Spleen (tissue), 11 donors: Measurements from ENCODE around the gene ITGAE. TPM values are rescaled to one million over a fixed set of nuclear protein-coding genes. Genes with fewer than 3 reads are reported as not detected.
A peak's percentile ranks its signal among the peaks of the same experiment; 100 is the strongest.
"Not testable (repeated sequence)": the region's sequence is repeated elsewhere in the genome, so short reads cannot be mapped to it uniquely, and the experiment has no call there.

Experiments used
- DNase-seq: peaks from one replicate; pipeline ENCODE4 v3.0.0-alpha.2; 2020
- H3K27ac ChIP-seq, 8 donors: fragments of 200-600 bp; sonication (generic) in 7 of 8; 1 replicate in 4 of 8; 2 replicates in 4 of 8; pipeline versions ENCODE4 v1.5.0 to v1.8.0; 2016 to 2021; ENCODE audit warnings: inconsistent platforms in 4 of 8, mild to moderate bottlenecking in 4 of 8, moderate library complexity in 1 of 8
- H3K27me3 ChIP-seq, 7 donors: fragments of 200-600 bp; sonication (generic) in 6 of 7; replicated peaks in 1 of 7; 1 replicate in 4 of 7; 2 replicates in 3 of 7; pipeline versions ENCODE4 v1.5.0 to v1.8.0; 2016 to 2021; ENCODE audit warnings: inconsistent platforms in 3 of 7, mild to moderate bottlenecking in 1 of 7
- H3K36me3 ChIP-seq, 6 donors: fragments of 200-600 bp; sonication (generic) in 5 of 6; 1 replicate in 4 of 6; 2 replicates in 2 of 6; pipeline versions ENCODE4 v1.5.0 to v1.8.0; 2016 to 2021; ENCODE audit warnings: inconsistent platforms in 2 of 6
- H3K4me1 ChIP-seq, 6 donors: fragments of 200-600 bp; sonication (generic) in 5 of 6; 1 replicate in 3 of 6; 2 replicates in 3 of 6; pipeline versions ENCODE4 v1.5.0 to v1.8.0; 2016 to 2021; ENCODE audit warnings: inconsistent platforms in 3 of 6
- H3K4me3 ChIP-seq, 8 donors: fragments of 200-600 bp; sonication (generic) in 7 of 8; 1 replicate in 4 of 8; 2 replicates in 4 of 8; pipeline versions ENCODE4 v1.5.0 to v1.8.0; 2016 to 2021; ENCODE audit warnings: inconsistent platforms in 4 of 8, mild to moderate bottlenecking in 4 of 8, moderate library complexity in 2 of 8
- H3K9me3 ChIP-seq, 8 donors: fragments of 200-600 bp; sonication (generic) in 7 of 8; 1 replicate in 4 of 8; 2 replicates in 4 of 8; pipeline versions ENCODE4 v1.5.0 to v1.8.0; 2016 to 2021; ENCODE audit warnings: inconsistent platforms in 4 of 8
- POLR2A ChIP-seq, 3 donors: fragments of 450-650 bp; IDR thresholded peaks; one replicate each; pipeline ENCODE4 v1.5.1; 2017; ENCODE audit warnings: antibody characterized with exemption in 3 of 3, mild to moderate bottlenecking in 1 of 3
- POLR2AphosphoS5 ChIP-seq, 3 donors: sonication (generic); formaldehyde crosslinking; IDR thresholded peaks; one replicate each; pipeline ENCODE4 v1.5.1; 2017; ENCODE audit warnings: antibody characterized with exemption in 3 of 3
- WGBS, 5 donors: extraction: QIAGEN DNeasy Blood & Tissue Kit in 3 of 5; methylation state at CpG; one replicate each; pipeline versions ENCODE4 v1.1.5 to v1.1.7; 2013 to 2018; 5-methylcytosine and 5-hydroxymethylcytosine counted together
- intact Hi-C: fragments of 100-400 bp; cut with DNase I; formaldehyde crosslinking; loops from one replicate; pipeline ENCODE4 v1.15.0; 2023; ENCODE audit warnings: low total_unique reads
- polyA plus RNA-seq, 3 donors: library from polyadenylated mRNA; stranded (reverse); fragments of 200-250 nt; gene quantifications; one replicate each; pipeline ENCODE4 v1.2.1, GENCODE V29; 2013
- total RNA-seq, 7 donors: library from RNA; depleted of rRNA in 3 of 7; stranded (reverse); fragments of >200 nt in 3 of 7; fragmentation: NEBNext Ultra II Directional in 4 of 7; extraction: Animal tissue kit (Norgen Biotek cat#: 25700) in 4 of 7; gene quantifications; one replicate each; pipeline versions ENCODE4 v1.1.0 to v1.2.1, GENCODE V29; 2016 to 2021
- TF ChIP-seq, protein P1 (sequence below), 11 experiments: fragments of 200-600 bp in 7 of 11; fragments of 450-650 bp in 4 of 11; sonication (generic) in 4 of 11; IDR thresholded peaks in 8 of 11; conservative IDR thresholded peaks in 3 of 11; 1 replicate in 7 of 11; 2 replicates in 4 of 11; pipeline versions ENCODE4 v1.4.0 to v1.8.0; 2016 to 2021; ENCODE audit warnings: antibody characterized with exemption in 11 of 11, inconsistent platforms in 4 of 11, mild to moderate bottlenecking in 1 of 11
- donor health status: healthy with polysubstance abuse.
- donor health status: DM: no; HTN: no; CAD: no; lungs with moderate emphysema.
- donor health status: DM: no; HTN: no; CAD: no.
- donor health status: Bipolar disorder and iron deficiency.
- donor health status: healthy.
- donor health status: DM: no; HTN: no; CAD: no.
- donor health status: DM: yes; HTN: yes; CAD: no.

Gene ITGAE
- total and polyA plus RNA-seq, 10 donors, result 20.3 to 91.1 (median 28.2) TPM

DNA sequence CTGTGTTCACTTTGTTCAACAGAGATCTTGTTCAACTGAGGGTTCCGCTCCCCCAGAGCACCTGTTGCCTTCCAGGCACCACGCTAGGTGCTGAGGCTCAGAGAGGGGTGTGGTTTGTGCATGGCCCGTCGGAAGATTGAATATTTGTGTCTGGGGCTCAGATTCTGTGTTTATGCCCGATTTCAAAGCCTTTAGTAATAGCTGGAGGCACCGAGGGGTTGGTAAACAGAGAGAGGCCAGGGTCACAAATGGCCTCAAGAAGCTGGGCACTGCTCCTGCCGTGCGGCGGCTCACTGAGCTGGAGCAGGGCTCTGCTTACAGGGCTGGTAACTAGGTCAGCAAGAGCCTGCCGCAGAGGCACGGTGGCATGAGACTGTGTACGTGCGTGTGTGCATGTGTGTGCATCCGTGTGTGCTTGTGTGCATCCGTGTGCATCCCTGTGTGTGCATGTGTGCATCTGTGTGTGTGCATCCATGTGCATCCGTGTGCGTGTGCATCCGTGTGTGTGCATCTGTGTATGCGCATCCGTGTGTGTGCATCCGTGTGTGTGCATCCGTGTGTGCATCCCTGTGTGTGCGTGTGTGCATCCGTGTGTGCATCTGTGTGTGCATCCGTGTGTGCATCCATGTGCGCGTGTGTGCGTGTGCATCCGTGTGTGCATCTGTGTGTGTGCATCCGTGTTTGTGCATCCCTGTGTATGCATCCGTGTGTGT, 5.4 kb downstream of the ITGAE start:
- peak overlapping the region in 4 of 8 donors; percentile 28 to 71 (median 44) for H3K27ac ChIP-seq
- TF ChIP-seq, protein P1, sequence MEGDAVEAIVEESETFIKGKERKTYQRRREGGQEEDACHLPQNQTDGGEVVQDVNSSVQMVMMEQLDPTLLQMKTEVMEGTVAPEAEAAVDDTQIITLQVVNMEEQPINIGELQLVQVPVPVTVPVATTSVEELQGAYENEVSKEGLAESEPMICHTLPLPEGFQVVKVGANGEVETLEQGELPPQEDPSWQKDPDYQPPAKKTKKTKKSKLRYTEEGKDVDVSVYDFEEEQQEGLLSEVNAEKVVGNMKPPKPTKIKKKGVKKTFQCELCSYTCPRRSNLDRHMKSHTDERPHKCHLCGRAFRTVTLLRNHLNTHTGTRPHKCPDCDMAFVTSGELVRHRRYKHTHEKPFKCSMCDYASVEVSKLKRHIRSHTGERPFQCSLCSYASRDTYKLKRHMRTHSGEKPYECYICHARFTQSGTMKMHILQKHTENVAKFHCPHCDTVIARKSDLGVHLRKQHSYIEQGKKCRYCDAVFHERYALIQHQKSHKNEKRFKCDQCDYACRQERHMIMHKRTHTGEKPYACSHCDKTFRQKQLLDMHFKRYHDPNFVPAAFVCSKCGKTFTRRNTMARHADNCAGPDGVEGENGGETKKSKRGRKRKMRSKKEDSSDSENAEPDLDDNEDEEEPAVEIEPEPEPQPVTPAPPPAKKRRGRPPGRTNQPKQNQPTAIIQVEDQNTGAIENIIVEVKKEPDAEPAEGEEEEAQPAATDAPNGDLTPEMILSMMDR (IDR thresholded peaks at IDR 0.05 in 8 of 11, conservative IDR thresholded peaks at IDR 0.05 in 3 of 11), result no peak
- H3K36me3 ChIP-seq, result no peaks in the 10 kb centered on the region
- H3K27me3 ChIP-seq, result no peaks in the 10 kb centered on the region
- intact Hi-C loops, result no loop called here
- WGBS, 5 donors, result 77 to 81% (median 80%) methylated on average over 27 to 31 of the region's 31 CpGs
- H3K9me3 ChIP-seq, result no peaks in the 10 kb centered on the region
- H3K4me1 ChIP-seq, result peaks cover 4 to 57% (median 23%) of the 10 kb centered on the region in 6 donors
- H3K4me3 ChIP-seq, result no peak overlapping the region
- DNase-seq, result no peak

DNA sequence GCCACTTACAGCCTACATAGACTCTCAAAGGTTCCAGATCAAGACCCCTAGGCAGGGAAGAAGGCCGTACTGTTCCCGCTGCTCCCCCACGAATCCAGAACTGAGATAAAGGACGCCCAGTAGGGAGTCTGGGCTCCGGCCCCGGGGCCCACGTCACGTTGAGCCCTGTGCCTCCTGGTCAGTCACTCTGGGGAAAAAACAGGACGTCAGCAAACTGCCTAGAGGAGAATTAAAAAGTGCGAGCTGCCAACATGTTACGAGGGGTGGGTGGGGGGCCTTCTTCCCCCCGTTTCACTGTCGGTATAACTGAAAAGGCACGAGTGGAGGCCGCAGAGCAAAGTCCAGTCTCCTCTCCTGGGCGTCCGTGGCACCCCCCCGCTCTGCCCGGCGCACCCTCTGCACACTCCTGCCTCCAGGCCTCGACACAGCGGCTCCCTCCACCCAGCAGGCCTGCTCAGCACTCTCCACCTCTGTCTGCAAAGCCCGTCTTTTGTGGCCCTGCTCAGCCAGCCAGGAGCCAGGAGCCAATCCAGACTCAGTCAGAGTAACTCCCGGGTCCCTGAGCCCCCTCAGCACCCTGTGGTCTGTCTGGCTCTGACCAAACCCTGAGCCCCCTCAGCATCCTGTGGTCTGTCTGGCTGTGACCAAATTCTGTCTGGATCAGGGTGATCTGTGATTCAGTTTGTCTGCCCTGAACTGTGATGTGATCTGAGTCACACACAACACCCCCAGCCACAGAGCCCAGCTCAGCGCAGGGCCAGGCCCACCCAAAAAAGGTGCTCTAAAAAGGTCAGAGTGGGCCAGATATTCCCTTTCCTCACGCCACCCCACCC, 6.2 kb downstream of the ITGAE start:
- DNase-seq, result no peak
- TF ChIP-seq POLR2A (IDR thresholded peaks at IDR 0.05) (no peak), POLR2AphosphoS5 (IDR thresholded peaks at IDR 0.05) (no peak)
- TF ChIP-seq, protein P1 (IDR thresholded peaks at IDR 0.05 in 8 of 11, conservative IDR thresholded peaks at IDR 0.05 in 3 of 11), result no peak
- Histone ChIP-seq H3K4me1 (peaks cover 4 to 57% (median 20%) of the 10 kb centered on the region in 6 donors), H3K4me3 (no peak overlapping the region), H3K27me3 (no peaks in the 10 kb centered on the region), H3K9me3 (no peaks in the 10 kb centered on the region), H3K27ac (peak overlapping the region in 4 of 8 donors; percentile 28 to 71 (median 44)), H3K36me3 (no peaks in the 10 kb centered on the region)
- 77 to 82% (median 78%) methylated on average over 25 to 26 of the region's 26 CpGs for WGBS, 5 donors
- intact Hi-C loops, result no loop called here

DNA sequence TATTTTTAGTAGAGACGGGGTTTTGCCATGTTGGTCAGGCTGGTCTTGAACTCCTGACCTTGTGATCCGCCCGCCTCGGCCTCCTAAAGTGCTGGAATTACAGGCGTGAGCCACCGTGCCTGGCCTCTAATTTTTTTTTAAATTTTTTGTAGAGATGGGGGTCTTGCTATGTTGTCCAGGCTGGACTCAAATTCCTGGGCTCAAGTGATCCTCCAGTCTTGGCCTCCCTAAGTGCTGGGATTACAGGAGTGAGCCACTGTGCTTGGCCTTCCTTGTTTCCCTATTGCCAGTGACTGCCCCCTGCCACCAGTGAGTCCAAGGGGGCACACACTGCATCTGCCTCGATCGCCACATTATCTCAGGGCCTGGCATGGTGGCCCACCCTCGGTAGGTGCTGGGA, 6.8 kb downstream of the ITGAE start:
- H3K27me3 ChIP-seq, H3K4me3 ChIP-seq, intact Hi-C loops, DNase-seq, H3K9me3 ChIP-seq, H3K36me3 ChIP-seq, H3K27ac ChIP-seq: not testable (repeated sequence)
- peaks cover 4 to 57% (median 15%) of the 10 kb centered on the region in 6 donors for H3K4me1 ChIP-seq
- WGBS, 5 donors, result 89 to 95% (median 92%) methylated on average over 9 of the region's 9 CpGs

DNA sequence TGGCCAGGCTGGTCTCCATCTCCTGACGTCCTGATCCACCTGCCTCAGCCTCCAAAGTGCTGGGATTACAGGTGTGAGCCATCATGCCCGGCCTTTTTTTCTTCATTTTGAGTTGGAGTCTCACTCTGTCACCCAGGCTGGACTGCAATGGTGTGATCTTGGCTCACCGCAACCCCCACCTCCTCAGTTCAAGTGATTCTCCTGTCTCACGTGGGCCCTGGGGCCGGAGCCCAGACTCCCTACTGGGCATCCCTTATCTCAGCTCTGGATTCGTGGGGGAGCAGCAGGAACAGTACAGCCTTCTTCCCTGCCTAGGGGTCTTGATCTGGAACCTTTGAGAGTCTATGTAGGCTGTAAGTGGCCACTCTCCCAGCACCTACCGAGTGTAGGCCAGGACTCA, 7.7 kb downstream of the ITGAE start:
- H3K4me3 ChIP-seq, intact Hi-C loops, H3K27me3 ChIP-seq, H3K27ac ChIP-seq, H3K36me3 ChIP-seq, DNase-seq, H3K9me3 ChIP-seq: not testable (repeated sequence)
- 86 to 95% (median 90%) methylated on average over 7 of the region's 7 CpGs for WGBS, 5 donors
- H3K4me1 ChIP-seq, result peaks cover under 1 to 54% (median 9%) of the 10 kb centered on the region in 6 donors

DNA sequence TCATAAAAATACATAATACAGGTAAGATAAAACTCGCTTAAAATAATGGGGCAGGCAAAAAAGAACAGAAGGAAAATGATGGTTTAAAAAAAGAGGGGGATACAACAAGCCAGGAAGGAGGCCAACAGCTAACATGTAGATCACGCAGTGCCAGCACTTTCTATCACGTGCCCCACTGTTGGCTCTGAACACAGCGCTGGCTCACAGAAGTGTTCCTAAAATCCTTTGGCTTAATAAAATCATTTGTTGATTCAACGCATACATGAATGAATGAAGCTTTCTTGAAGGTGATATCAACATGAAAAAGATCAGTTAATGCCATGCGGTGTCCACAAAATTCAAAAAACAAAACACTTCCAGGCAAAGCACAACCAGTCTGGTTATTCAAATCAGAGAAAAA, 8.5 kb downstream of the ITGAE start:
- peaks cover 0 to 57% (median 13%) of the 10 kb centered on the region in 6 donors for H3K4me1 ChIP-seq
- no peak for DNase-seq
- no peaks in the 10 kb centered on the region for H3K9me3 ChIP-seq
- WGBS, 5 donors, result 82 to 93% (median 91%) methylated on average over 6 of the region's 6 CpGs
- H3K27ac ChIP-seq, result no peak overlapping the region
- H3K4me3 ChIP-seq, result no peak overlapping the region
- H3K36me3 ChIP-seq, result no peaks in the 10 kb centered on the region
- intact Hi-C loops, result no loop called here
- no peak for TF ChIP-seq POLR2AphosphoS5 (IDR thresholded peaks at IDR 0.05)
- TF ChIP-seq POLR2A (IDR thresholded peaks at IDR 0.05), result no peak
- no peaks in the 10 kb centered on the region for H3K27me3 ChIP-seq
